ENCODE measurements around the gene ELP4. TPM values are rescaled to one million over a fixed set of nuclear protein-coding genes. Genes with fewer than 3 reads are reported as not detected.

The ELP4 gene
- total RNA-seq, 1 experiment from 2014 or later: 21.4 TPM

- ChIA-PET POLR2A (no interaction called here), CTCF (no interaction called here), RAD21 (ENCODE audit: low non-redundant PET in 1 of 2, low total read pairs in 2 of 2, uncharacterized antibody in 2 of 2, unreplicated experiment in 2 of 2) (no interaction called here)
- H3K9me3 ChIP-seq (ENCODE audit: control insufficient read depth in 1 of 2, insufficient read depth in 1 of 2, low read depth in 1 of 2, low read length in 2 of 2): no peaks in the 10 kb centered on the region
- no peaks in the 10 kb centered on the region for H3K36me3 ChIP-seq (ENCODE audit: control insufficient read depth in 1 of 2, insufficient read depth in 2 of 2, low read length in 2 of 2)
- H3K4me1 ChIP-seq (ENCODE audit: control insufficient read depth in 1 of 2, insufficient read depth in 2 of 2, low read length in 2 of 2): no peaks in the 10 kb centered on the region
- no peak for TF ChIP-seq EGR1 (IDR thresholded peaks at IDR 0.05; ENCODE audit: low read depth)
- TF ChIP-seq SIN3A (IDR thresholded peaks at IDR 0.05; ENCODE audit: low read depth): no peak
- TF ChIP-seq EZH2 (IDR thresholded peaks at IDR 0.05): no peak
- TF ChIP-seq CTCF (IDR thresholded peaks at IDR 0.05 in 2 of 3, conservative IDR thresholded peaks at IDR 0.05 in 1 of 3; ENCODE audit: borderline replicate concordance in 1 of 3, insufficient read depth in 1 of 3, low read depth in 2 of 3, low read length in 2 of 3): no peak
- no peak overlapping the region for H3K9ac ChIP-seq (ENCODE audit: low read length)
- H3K79me2 ChIP-seq (ENCODE audit: insufficient read depth, low read length): no peaks in the 10 kb centered on the region
- intact Hi-C loops (cut with micrococcal nuclease): no loop called here
- no peak overlapping the region for H3K4me2 ChIP-seq (ENCODE audit: low read length)
- H3K27me3 ChIP-seq (ENCODE audit: insufficient read depth, low read length): no peaks in the 10 kb centered on the region
- H2AFZ ChIP-seq (ENCODE audit: low read depth, low read length, poor library complexity, severe bottlenecking): no peak overlapping the region
- H4K20me1 ChIP-seq (ENCODE audit: insufficient read depth): no peaks in the 10 kb centered on the region
- BruUV-seq (replicated peaks): no TSS peak
- H3K4me3 ChIP-seq (replicated peaks in 1 of 2; ENCODE audit: low read depth in 1 of 2, low read length in 2 of 2): no peak overlapping the region
- ATAC-seq (no peak), DNase-seq (ENCODE audit: low read depth, low spot score) (no peak)
- H3K27ac ChIP-seq (ENCODE audit: low read depth, low read length): no peak overlapping the region
- no peaks in the 10 kb centered on the region for H3K9me2 ChIP-seq (ENCODE audit: insufficient read depth)
These were observed 46.4 kb downstream of the ELP4 start for GRCh38 chr11:31555938-31556337.

GRCh38 chr11:31558001-31558400 lies 48.4 kb downstream of the ELP4 start:
- ChIA-PET CTCF (interaction anchor here (1.6 kb wide), 1 partner anchor 83 kb away, joined by 4 read pairs; no protein-coding TSS in a partner anchor), RAD21 (ENCODE audit: low non-redundant PET in 1 of 2, low total read pairs in 2 of 2, uncharacterized antibody in 2 of 2, unreplicated experiment in 2 of 2) (no interaction called here), POLR2A (no interaction called here)
- no peaks in the 10 kb centered on the region for H3K27me3 ChIP-seq (ENCODE audit: insufficient read depth, low read length)
- TF ChIP-seq FOSL1 (IDR thresholded peaks at IDR 0.05; ENCODE audit: low read depth) (no peak), RAD21 (IDR thresholded peaks at IDR 0.05; ENCODE audit: low read depth) (no peak), CEBPB (IDR thresholded peaks at IDR 0.05; ENCODE audit: low read depth) (no peak), POLR2A (IDR thresholded peaks at IDR 0.05; ENCODE audit: borderline replicate concordance, extremely low read depth, insufficient read depth, insufficient read length) (no peak), YY1 (IDR thresholded peaks at IDR 0.05; ENCODE audit: extremely low read depth, insufficient replicate concordance, low read depth, low read length) (no peak), SIN3A (IDR thresholded peaks at IDR 0.05; ENCODE audit: low read depth) (no peak), REST (IDR thresholded peaks at IDR 0.05; ENCODE audit: low read depth) (no peak)
- DNase-seq (ENCODE audit: low read depth, low spot score): no peak
- no peak overlapping the region for H2AFZ ChIP-seq (ENCODE audit: low read depth, low read length, poor library complexity, severe bottlenecking)
- H3K27ac ChIP-seq (ENCODE audit: low read depth, low read length): no peak overlapping the region
- no peaks in the 10 kb centered on the region for H4K20me1 ChIP-seq (ENCODE audit: insufficient read depth)
- no peaks in the 10 kb centered on the region for H3K79me2 ChIP-seq (ENCODE audit: insufficient read depth, low read length)
- no peak overlapping the region for H3K4me3 ChIP-seq (replicated peaks in 1 of 2; ENCODE audit: low read depth in 1 of 2, low read length in 2 of 2)
- H3K9ac ChIP-seq (ENCODE audit: low read length): no peak overlapping the region
- H3K4me1 ChIP-seq (ENCODE audit: control insufficient read depth in 1 of 2, insufficient read depth in 2 of 2, low read length in 2 of 2): no peaks in the 10 kb centered on the region
- BruUV-seq (replicated peaks): no TSS peak
- no peaks in the 10 kb centered on the region for H3K36me3 ChIP-seq (ENCODE audit: control insufficient read depth in 1 of 2, insufficient read depth in 2 of 2, low read length in 2 of 2)
- no peak overlapping the region for H3K4me2 ChIP-seq (ENCODE audit: low read length)
- no peaks in the 10 kb centered on the region for H3K9me3 ChIP-seq (ENCODE audit: control insufficient read depth in 1 of 2, insufficient read depth in 1 of 2, low read depth in 1 of 2, low read length in 2 of 2)
- no peak for ATAC-seq
- H3K9me2 ChIP-seq (ENCODE audit: insufficient read depth): no peaks in the 10 kb centered on the region
- intact Hi-C loops (cut with micrococcal nuclease): no loop called here

All from HCT116 (cell line).